Measurements from ENCODE around the gene APCDD1L. TPM values are rescaled to one million over a fixed set of nuclear protein-coding genes. Genes with fewer than 3 reads are reported as not detected.
A peak's percentile ranks its signal among the peaks of the same experiment; 100 is the strongest.
"Not testable (repeated sequence)": the region's sequence is repeated elsewhere in the genome, so short reads cannot be mapped to it uniquely, and the experiment has no call there.

APCDD1L gene
- total and polyA plus RNA-seq, 4 donors = 0.11 to 0.32 (median 0.20) TPM; not detected in 1

- peaks cover 7% of the 10 kb centered on the region for H3K36me3 ChIP-seq (ENCODE audit: control insufficient read depth, insufficient read depth, low read length)
- H3K4me3 ChIP-seq (ENCODE audit: low read depth, low read length) = no peak overlapping the region
- DNase-seq (ENCODE audit: low read depth in 4 of 6, low spot score in 6 of 6) = no peak
- WGBS (ENCODE audit: insufficient coverage) = 48% methylated on average over 5 of the region's 6 CpGs
- H3K4me1 ChIP-seq (ENCODE audit: control insufficient read depth, insufficient read depth, low read length) = peaks cover 3% of the 10 kb centered on the region
- H3K27ac ChIP-seq (ENCODE audit: low read depth, low read length) = no peak overlapping the region
- no peaks in the 10 kb centered on the region for H3K9me3 ChIP-seq (ENCODE audit: control insufficient read depth, insufficient read depth, low read length)
- no peaks in the 10 kb centered on the region for H3K27me3 ChIP-seq (ENCODE audit: control insufficient read depth, insufficient read depth, low read length)
Observed at GRCh38 chr20:58424218-58424969, 90.8 kb downstream of the APCDD1L start.

GRCh38 chr20:58421497-58421850 lies 93.7 kb downstream of the APCDD1L start:
- WGBS (ENCODE audit: insufficient coverage) = 82% methylated on average over 1 of the region's 1 CpG
- DNase-seq (ENCODE audit: low read depth in 4 of 6, low spot score in 6 of 6) = no peak
- H3K4me1 ChIP-seq (ENCODE audit: control insufficient read depth, insufficient read depth, low read length) = peaks cover 3% of the 10 kb centered on the region
- H3K36me3 ChIP-seq (ENCODE audit: control insufficient read depth, insufficient read depth, low read length) = peaks cover 7% of the 10 kb centered on the region
- no peaks in the 10 kb centered on the region for H3K9me3 ChIP-seq (ENCODE audit: control insufficient read depth, insufficient read depth, low read length)
- H3K27me3 ChIP-seq (ENCODE audit: control insufficient read depth, insufficient read depth, low read length) = no peaks in the 10 kb centered on the region
- H3K27ac ChIP-seq (ENCODE audit: low read depth, low read length) = no peak overlapping the region
- H3K4me3 ChIP-seq (ENCODE audit: low read depth, low read length) = no peak overlapping the region

DNA sequence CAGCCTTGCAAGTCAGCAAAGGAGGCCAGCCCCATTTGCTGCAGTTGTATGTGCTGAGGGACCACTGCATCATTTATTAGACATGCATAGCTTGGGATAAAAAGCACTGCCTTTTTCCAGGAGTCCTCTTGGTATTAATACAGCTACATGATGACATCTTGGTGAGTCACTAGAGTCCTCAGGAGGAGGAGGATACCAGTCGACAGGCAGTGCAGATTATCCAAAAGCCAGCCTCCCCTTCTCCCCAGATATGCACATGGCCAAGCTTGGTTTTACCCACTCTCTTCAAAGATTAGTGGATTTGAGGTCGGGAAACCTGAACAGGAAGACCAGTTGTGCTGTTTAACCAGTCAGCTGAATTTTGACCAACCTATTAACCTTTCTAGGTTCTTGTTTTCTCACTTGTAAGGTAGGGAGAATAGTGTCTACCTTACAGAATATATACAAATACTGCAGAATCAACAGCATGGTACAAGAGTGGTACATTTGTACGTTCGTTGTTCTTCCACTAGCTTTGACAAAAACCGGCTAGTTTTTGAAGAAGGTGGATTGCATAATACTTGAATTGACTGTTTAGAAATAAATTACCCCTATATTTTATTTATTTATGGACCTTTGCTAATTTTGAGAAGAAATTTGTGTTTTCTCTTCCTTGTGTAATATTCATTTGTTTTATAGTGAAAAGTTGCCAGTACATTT lies 94.3 kb downstream of the APCDD1L start:
- H3K4me3 ChIP-seq (ENCODE audit: low read depth, low read length) = no peak overlapping the region
- DNase-seq (ENCODE audit: low read depth in 4 of 6, low spot score in 6 of 6) = no peak
- no peaks in the 10 kb centered on the region for H3K27me3 ChIP-seq (ENCODE audit: control insufficient read depth, insufficient read depth, low read length)
- peaks cover 3% of the 10 kb centered on the region for H3K4me1 ChIP-seq (ENCODE audit: control insufficient read depth, insufficient read depth, low read length)
- H3K27ac ChIP-seq (ENCODE audit: low read depth, low read length) = no peak overlapping the region
- WGBS (ENCODE audit: insufficient coverage) = no CpG with 5 or more reads among the region's 5 CpGs
- H3K36me3 ChIP-seq (ENCODE audit: control insufficient read depth, insufficient read depth, low read length) = peaks cover 7% of the 10 kb centered on the region
- H3K9me3 ChIP-seq (ENCODE audit: control insufficient read depth, insufficient read depth, low read length) = no peaks in the 10 kb centered on the region

GRCh38 chr20:58418949-58419748 lies 96.0 kb downstream of the APCDD1L start:
- 100% methylated on average over 1 of the region's 5 CpGs for WGBS (ENCODE audit: insufficient coverage)
- Histone ChIP-seq H3K4me1 (ENCODE audit: control insufficient read depth, insufficient read depth, low read length) (no peaks in the 10 kb centered on the region), H3K9me3 (ENCODE audit: control insufficient read depth, insufficient read depth, low read length) (no peaks in the 10 kb centered on the region), H3K27ac (ENCODE audit: low read depth, low read length) (no peak overlapping the region), H3K36me3 (ENCODE audit: control insufficient read depth, insufficient read depth, low read length) (peaks cover 7% of the 10 kb centered on the region), H3K4me3 (ENCODE audit: low read depth, low read length) (no peak overlapping the region), H3K27me3 (ENCODE audit: control insufficient read depth, insufficient read depth, low read length) (no peaks in the 10 kb centered on the region)
- no peak for DNase-seq (ENCODE audit: low read depth in 4 of 6, low spot score in 6 of 6)

DNA sequence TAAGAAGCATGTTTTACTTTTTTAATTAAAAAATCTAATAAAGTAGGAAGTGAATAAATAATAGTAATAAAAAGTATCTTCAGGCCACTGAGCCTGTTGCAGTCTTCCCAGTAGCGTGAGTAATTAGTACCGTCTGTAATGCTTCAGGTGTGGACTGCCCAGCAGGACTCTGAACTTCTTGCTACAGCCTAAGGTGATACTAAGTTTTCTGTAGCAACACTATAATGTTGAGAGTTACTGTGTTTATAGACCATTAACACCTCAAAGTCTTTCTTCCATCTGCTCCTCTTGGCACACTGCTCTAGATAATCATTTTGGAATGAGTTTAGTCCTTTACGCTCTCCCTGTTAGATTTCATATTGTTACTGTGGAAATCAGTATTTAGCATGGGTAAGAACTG lies 97.8 kb downstream of the APCDD1L start:
- no peak overlapping the region for H3K4me3 ChIP-seq (ENCODE audit: low read depth, low read length)
- no peak overlapping the region for H3K27ac ChIP-seq (ENCODE audit: low read depth, low read length)
- no peaks in the 10 kb centered on the region for H3K4me1 ChIP-seq (ENCODE audit: control insufficient read depth, insufficient read depth, low read length)
- DNase-seq (ENCODE audit: low read depth in 4 of 6, low spot score in 6 of 6) = peak in 1 of 6 donors; percentile 58
- no peaks in the 10 kb centered on the region for H3K9me3 ChIP-seq (ENCODE audit: control insufficient read depth, insufficient read depth, low read length)
- peaks cover 7% of the 10 kb centered on the region for H3K36me3 ChIP-seq (ENCODE audit: control insufficient read depth, insufficient read depth, low read length)
- H3K27me3 ChIP-seq (ENCODE audit: control insufficient read depth, insufficient read depth, low read length) = no peaks in the 10 kb centered on the region
- WGBS (ENCODE audit: insufficient coverage) = no CpG with 5 or more reads among the region's 3 CpGs

GRCh38 chr20:58416835-58417234 lies 98.4 kb downstream of the APCDD1L start:
- H3K27ac ChIP-seq (ENCODE audit: low read depth, low read length) = no peak overlapping the region
- no peak for DNase-seq (ENCODE audit: low read depth in 4 of 6, low spot score in 6 of 6)
- no peaks in the 10 kb centered on the region for H3K9me3 ChIP-seq (ENCODE audit: control insufficient read depth, insufficient read depth, low read length)
- no peaks in the 10 kb centered on the region for H3K4me1 ChIP-seq (ENCODE audit: control insufficient read depth, insufficient read depth, low read length)
- WGBS (ENCODE audit: insufficient coverage) = no CpG with 5 or more reads among the region's 2 CpGs
- peaks cover 7% of the 10 kb centered on the region for H3K36me3 ChIP-seq (ENCODE audit: control insufficient read depth, insufficient read depth, low read length)
- no peak overlapping the region for H3K4me3 ChIP-seq (ENCODE audit: low read depth, low read length)
- H3K27me3 ChIP-seq (ENCODE audit: control insufficient read depth, insufficient read depth, low read length) = no peaks in the 10 kb centered on the region

GRCh38 chr20:58416057-58416456 lies 99.1 kb downstream of the APCDD1L start:
- Histone ChIP-seq H3K36me3 (ENCODE audit: control insufficient read depth, insufficient read depth, low read length) (peaks cover 3% of the 10 kb centered on the region), H3K4me3 (ENCODE audit: low read depth, low read length) (no peak overlapping the region), H3K9me3 (ENCODE audit: control insufficient read depth, insufficient read depth, low read length) (no peaks in the 10 kb centered on the region), H3K4me1 (ENCODE audit: control insufficient read depth, insufficient read depth, low read length) (no peaks in the 10 kb centered on the region), H3K27me3 (ENCODE audit: control insufficient read depth, insufficient read depth, low read length) (no peaks in the 10 kb centered on the region), H3K27ac (ENCODE audit: low read depth, low read length) (no peak overlapping the region)
- WGBS (ENCODE audit: insufficient coverage) = no CpG with 5 or more reads among the region's 1 CpG
- no peak for DNase-seq (ENCODE audit: low read depth in 4 of 6, low spot score in 6 of 6)

- not testable (repeated sequence) for H3K36me3 ChIP-seq (ENCODE audit: control insufficient read depth, insufficient read depth, low read length); DNase-seq (ENCODE audit: low read depth in 4 of 6, low spot score in 6 of 6); H3K9me3 ChIP-seq (ENCODE audit: control insufficient read depth, insufficient read depth, low read length); H3K4me1 ChIP-seq (ENCODE audit: control insufficient read depth, insufficient read depth, low read length); H3K27ac ChIP-seq (ENCODE audit: low read depth, low read length); H3K27me3 ChIP-seq (ENCODE audit: control insufficient read depth, insufficient read depth, low read length); H3K4me3 ChIP-seq (ENCODE audit: low read depth, low read length)
- WGBS (ENCODE audit: insufficient coverage) = no CpG with 5 or more reads among the region's 26 CpGs
Observed at GRCh38 chr20:58414786-58415185, 100.4 kb downstream of the APCDD1L start.

DNA sequence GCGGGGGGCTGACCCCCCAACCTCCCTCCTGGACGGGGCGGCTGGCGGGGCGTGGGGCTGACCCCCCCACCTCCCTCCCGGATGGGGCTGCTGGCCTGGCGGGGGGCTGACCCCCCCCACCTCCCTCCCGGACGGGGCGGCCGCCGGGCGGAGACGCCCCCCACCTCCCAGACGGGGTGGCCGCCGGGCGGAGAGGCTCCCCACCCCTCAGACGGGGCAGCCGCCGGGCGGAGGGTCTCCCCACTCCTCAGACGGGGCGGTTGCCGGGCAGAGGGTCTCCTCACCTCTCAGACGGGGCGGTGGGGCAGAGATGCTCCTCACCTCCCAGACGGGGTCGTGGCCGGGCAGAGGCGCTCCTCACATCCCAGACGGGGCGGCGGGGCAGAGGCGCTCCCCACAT lies 101.0 kb downstream of the APCDD1L start:
- not testable (repeated sequence) for H3K4me1 ChIP-seq (ENCODE audit: control insufficient read depth, insufficient read depth, low read length); H3K4me3 ChIP-seq (ENCODE audit: low read depth, low read length); H3K36me3 ChIP-seq (ENCODE audit: control insufficient read depth, insufficient read depth, low read length); H3K27me3 ChIP-seq (ENCODE audit: control insufficient read depth, insufficient read depth, low read length); H3K27ac ChIP-seq (ENCODE audit: low read depth, low read length); DNase-seq (ENCODE audit: low read depth in 4 of 6, low spot score in 6 of 6); H3K9me3 ChIP-seq (ENCODE audit: control insufficient read depth, insufficient read depth, low read length)
- WGBS (ENCODE audit: insufficient coverage) = 100% methylated on average over 6 of the region's 35 CpGs

Data from spinal cord (tissue), 10 donors.